ENCODE results near the gene PSMC2.

Gene PSMC2

DNA sequence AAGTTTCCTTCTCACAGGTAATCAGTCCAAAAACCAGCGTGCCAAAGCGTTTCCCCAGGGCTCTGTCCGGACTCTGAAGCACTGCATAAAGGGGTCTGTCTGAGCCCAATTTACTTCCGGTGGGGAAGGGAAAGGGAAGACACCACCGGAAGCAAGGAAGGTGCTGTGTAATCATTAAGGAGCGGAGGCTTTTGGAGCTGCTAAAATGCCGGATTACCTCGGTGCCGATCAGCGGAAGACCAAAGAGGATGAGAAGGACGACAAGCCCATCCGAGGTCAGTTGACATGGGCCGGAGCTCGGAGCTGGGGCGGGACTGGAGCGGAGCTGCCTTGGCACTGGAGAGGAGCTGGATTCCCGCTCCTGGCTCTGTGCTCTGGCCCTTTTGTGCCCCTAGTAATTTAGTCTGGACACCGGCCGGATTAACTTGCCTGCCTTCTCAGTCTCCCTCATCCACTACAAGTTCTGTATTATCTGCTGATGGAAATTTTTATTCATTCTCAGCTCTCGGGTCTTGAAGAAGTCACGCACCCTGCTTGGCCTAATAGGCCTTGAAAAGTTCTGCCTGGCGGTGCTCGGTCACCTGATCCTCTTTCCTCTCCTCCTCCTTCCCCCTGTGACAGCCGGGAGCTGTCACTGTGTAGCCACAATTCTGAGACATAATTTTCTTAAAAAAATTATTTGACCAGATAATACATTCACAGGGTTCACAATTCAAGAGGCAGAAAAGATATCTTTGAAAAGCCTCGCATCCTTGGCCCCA, at the start of gene PSMC2:
TSS of gene PSMC2 (plus strand) at position 137 of the 761 bp plus-strand sequence. CDS start at position 206, 69 bp downstream.
- peak; percentile 48 to 66 (median 64) for DNase-seq (ENCODE audit: low read depth in 3 of 3)

DNA sequence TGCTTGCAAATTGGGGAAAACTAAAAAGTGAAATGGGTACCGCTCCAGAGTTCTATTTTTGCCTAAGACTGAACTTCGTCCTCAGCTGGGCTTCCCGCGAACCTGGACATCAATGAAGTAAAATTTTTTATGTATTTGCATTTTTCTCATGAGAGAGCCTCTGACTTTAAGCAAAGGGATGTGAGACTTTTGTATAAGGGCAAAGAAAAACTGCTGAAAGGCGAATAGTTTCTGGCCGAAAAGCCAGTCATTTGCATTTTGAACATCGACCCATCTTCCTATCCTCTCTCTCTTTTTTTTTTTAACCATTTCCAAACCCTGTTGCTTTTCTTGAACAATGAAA, 49.6 kb upstream of the PSMC2 start:
- no peak for DNase-seq (ENCODE audit: low read depth in 3 of 3)

DNA sequence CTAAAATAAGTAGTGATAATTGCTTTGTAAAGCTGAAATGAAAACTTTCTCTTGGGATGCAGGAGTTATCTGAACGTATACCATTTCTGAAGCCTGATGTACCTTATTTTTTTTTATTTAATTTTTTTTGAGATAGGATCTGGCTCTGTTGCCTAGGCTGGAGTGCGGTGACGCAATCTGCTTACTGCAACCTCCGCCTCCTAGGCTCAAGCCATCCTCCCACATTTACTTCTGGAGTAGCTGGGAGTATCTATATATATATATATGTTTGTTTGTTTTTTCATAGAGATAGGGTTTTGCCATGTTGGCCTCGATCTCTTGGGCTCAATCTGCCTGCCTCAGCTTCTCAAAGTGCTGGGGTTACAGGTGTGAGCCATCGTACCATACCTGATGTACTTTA, 47.8 kb upstream of the PSMC2 start:
- no peak for DNase-seq (ENCODE audit: low read depth in 3 of 3)

DNA sequence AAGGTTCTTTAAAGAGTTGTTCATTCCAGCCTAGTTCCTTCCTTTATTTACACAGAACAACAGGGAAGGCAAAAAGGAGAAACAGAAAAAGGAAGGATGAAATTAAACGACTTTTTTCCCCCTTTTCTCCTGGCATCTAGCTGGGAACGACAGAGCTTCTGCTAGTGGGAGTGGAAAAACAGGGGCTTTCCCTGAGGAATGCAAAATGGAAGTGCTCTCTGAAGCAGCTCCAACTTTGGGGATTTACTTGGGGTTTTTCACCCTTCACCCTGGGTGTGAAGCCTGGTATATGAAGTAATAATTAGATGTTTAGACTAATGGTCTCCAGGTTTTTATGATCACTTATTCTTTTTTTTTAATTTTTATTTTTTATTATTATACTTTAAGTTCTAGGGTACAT, 46.0 kb upstream of the PSMC2 start:
- DNase-seq (ENCODE audit: low read depth in 3 of 3), result no peak

DNA sequence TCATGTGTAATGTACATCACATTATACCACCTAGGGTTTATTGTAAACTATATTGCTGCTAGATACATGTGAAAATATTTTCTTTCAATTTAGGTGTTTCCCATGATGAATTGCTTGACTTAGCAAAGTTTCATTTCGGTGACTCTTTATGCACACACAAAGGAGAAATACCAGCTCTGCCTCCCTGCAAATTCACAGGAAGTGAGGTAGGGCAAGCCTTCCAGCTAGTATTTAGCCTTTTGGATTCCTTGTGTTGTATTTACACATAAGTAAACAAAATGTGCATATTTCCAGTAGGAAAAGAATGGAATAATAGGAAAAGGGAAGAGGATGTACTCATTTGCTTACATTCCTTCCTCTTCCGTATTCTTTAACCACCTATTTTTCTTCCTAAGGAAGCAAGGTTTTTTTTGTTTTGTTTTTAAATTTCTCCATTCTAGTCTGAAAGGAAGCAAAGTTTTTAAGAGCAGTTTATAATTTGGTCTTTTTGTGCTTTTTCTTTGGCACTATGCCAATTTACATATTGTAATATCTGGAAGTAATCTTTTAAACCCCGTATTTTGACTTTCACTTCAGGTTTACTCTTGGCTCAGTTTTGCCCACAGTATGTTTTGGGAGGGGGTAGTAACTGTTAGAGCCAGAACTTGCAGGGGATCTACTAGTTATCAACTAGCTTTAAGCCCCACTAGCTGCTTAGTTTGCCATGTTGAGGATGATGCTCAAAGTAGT, 39.8 kb upstream of the PSMC2 start:
- no peak for DNase-seq (ENCODE audit: low read depth in 3 of 3)

DNA sequence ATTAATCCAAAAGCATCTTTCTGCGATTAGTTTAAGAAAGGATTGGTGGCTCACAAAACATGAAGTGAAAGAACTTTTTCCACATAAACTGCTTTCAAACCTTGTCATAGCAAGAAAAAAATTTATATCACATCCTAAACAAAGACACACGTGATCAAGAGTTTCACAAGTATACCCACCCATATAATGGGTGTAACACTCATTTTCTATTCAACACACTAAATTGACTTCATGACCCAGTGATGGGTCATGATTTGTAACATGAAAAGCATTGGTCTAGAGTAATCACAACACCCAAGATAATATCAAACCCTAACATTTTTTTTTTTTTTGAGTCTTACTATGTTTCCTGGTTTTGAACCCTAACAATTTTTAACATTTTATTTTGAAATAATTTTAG, 32.6 kb upstream of the PSMC2 start:
- no peak for DNase-seq (ENCODE audit: low read depth in 3 of 3)

DNA sequence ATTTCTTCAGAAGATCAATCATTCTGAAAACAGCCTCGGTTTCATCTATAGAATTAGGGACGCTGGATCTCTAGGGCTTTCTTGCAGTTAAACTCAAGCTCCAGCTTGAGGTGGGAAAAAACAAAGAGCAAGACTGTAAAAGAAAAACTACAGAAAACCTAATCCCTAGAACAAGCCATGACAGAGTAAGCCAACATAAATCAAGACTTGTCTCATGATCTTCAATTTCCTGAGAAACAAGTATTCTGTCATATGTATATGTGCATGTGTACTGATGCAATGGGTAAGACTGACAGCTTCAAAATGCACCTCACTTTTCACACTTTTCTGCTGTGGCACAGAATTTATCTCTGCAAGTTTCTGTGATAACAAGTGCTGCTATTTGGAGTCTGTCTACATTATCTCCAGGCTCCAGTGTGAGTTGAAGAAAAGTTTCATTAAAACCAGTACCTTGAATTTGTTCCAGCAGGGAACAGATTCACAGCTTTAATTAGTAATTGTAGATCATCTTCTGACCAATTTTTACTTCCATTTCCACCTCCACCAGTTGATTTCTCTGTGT, 31.0 kb upstream of the PSMC2 start:
- DNase-seq (ENCODE audit: low read depth in 3 of 3), result no peak

DNA sequence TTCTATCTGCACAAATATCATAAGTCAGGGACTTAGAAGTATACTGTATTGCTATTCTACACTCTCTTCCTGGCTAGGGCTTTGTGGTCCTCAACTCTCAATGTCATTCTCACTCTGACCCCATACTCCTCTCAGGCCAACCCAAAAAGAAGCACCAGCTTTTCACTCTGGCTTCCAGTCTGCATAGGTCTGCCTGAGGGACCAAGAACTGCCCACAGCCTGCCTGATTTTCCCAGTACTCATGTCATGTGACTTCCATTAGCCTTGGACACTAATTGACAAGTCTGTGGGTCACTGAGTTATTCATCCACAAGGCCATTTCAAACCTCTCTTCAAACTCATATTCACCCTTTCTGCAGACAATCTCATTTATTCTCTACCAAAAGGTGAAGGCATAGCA, 30.4 kb upstream of the PSMC2 start:
- DNase-seq (ENCODE audit: low read depth in 3 of 3), result no peak

DNA sequence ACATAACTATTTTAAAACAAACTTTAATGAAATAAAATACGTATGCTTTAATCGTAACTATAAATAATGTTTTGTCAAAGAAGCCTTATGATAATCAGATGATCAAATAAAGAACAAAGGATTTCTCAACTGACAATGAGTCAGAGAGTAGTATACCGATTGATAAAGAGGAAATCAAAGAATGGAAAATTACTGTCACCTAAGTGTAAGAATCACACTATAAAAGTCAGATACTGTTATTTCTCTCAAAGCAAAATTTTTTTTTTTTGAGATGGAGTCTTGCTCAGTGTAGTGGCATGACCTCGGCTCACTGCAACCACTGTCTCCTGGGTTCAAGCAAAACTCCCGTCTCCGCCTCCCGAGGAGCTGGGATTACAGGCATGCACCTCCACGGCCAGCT, 21.7 kb upstream of the PSMC2 start:
- DNase-seq (ENCODE audit: low read depth in 3 of 3), result no peak

DNA sequence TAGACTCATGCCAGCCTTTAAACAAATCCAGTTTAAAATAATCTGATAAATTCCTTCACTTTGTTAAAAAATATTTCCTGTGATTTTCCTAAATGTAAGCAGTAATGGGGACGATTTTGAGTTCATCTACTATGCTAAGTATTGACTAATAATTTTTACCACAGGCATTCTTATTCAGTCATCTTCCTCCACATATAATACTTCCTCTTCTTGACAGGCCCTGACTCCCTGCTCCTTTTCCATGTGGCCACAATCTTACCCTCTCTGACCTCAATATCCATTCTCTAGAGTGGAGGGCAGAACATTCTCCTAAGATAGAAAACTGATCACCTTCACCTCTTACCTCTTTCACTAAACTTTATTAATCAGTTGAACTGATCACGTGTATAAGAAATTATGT, 10.7 kb upstream of the PSMC2 start:
- DNase-seq (ENCODE audit: low read depth in 3 of 3), result no peak

DNA sequence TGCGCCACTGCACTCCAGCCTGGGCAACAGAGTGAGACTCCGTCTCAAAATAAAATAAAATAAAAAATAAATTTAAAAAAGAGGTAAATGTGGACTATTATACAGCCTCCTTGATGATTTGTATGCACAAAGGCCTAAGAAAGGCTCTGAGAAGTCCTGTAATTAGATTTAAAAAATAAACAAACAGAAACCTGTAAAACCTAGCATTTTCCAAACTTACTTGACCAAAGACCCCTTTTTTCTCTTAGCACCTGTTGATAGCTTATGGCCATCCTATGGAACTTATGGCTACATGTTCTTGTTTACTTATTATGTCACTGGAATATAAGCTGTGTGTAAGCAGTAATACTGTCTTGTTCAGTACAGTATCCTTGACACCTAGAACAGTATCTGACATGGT, 8.6 kb upstream of the PSMC2 start:
- DNase-seq (ENCODE audit: low read depth in 3 of 3), result no peak

DNA sequence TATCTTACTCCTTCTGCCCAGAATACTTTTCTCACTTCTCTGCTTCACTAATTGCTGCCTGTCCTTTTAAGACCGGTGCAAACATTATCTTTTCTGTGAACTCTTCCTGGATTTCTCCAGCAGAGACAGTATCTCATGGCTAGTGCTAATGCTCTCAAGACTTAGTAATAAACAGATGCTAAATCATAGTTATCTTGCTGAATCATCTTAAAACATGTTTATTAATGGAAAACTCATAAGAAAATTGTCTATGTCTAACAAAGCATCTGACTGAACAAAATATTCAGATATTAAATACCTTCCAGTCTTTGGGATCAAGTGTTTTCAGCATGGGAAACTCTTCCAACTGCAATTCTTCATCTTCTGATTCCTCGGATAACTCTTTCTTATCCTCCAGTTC, 6.0 kb upstream of the PSMC2 start:
- DNase-seq (ENCODE audit: low read depth in 3 of 3), result no peak

DNA sequence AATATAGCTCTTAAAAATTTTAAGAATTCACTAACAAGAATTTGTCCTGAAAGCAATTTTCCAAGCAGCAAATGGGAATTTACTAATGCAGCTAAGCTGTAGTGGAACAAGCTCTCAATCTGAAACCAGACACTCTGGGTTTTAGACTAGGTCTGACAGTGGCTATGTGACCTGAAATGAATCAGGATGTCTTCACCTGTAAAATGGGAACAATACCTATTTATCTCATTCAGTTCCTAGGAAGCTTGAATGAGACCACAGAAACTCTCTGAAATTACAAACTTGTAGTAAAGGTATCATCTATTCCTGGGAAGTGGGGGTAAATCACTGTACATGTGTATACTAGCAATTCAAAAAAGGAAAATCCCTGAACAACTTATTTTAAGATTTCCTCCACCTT, 4.1 kb upstream of the PSMC2 start:
- DNase-seq (ENCODE audit: low read depth in 3 of 3), result no peak

DNA sequence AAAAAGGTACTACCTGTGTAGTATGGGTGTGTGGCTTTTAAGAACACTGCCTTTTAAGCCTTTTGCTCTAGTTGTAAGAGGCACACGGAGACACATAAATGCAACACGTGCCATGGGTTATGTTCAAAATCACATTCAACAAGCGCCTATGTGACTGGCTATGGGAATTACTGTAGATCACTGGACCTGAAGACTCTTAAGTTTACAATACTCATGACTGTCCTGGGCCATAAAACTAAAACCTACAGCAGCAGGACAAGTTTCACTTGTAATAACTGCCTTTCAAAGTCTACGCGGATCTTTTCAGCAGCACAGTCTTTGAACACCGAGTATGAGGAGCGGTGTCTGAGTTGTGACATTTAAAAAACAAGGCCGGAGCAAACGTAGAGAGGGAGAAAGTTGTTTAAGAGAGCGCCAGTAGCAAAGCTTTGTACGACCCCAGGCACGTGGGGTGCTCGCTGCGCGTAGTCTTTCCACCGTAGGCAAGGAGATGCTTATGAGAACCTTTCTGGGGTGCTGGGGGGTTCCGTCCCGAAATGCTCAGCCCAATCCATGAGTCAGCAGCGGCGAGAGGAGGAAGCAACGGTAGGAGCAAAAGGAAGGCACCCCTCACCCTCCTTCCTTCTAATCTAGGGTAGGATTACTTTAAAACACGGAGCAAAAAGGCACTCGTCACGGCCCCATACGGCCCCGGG, 3.5 kb upstream of the PSMC2 start:
- DNase-seq (ENCODE audit: low read depth in 3 of 3), result peak; percentile 9 to 16 (median 15)

DNA sequence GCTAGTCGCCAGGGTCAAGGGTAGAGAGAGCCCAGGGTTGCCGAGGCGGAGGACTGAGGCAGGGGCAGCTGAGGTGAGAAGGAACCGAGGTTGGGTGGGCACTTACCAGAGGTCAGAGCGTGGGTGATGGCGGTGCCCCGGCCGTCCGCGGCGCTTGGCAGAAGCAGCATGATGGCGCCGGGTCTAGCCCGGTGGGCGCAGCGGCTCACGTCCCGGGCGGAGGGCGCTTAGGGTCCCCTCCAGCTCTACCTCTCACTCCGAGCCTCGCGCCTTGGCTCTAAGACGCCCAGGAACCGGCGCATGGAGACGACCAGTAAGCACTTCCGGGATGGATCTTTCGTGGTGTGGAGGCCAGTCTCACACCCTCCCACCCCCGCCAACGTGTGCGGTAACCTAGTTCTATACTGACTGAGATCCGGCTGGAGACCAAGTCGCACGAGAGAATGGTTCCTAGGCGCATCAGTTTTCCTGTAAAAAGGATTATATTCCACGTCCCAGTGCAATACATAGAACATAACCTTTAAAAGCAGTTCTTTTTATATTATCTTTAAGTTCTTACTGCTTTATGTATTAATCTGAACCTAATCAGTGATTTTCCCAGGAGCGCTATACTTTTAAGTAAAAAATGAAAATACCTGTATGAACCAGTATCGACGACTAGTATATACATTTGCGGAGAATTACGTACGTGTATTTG, 2.8 kb upstream of the PSMC2 start, which contains the start of gene DNAJC2:
TSS of gene DNAJC2 (minus strand) at position 315 of the 697 bp plus-strand sequence. CDS start at position 170, 145 bp downstream.
- peak; percentile 64 to 78 (median 75) for DNase-seq (ENCODE audit: low read depth in 3 of 3)

DNA sequence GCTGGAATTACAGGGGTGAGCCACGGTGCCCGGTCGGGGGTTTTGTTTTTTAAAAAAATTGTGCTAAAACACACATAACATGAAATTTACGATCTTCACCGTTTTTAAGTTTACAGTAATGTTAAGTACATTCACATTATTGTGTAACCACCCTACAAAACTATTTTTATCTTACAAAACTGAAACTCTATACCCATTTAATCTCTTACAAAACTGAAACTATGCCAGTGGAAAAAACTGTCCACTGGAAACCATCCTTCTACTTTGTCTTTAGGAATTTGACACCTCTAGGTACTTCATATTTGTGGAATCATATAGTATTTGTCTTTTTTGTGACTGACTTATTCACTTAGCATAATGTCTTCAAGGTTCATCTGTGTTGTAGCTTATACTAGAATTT, 1.0 kb upstream of the PSMC2 start:
- no peak for DNase-seq (ENCODE audit: low read depth in 3 of 3)

DNA sequence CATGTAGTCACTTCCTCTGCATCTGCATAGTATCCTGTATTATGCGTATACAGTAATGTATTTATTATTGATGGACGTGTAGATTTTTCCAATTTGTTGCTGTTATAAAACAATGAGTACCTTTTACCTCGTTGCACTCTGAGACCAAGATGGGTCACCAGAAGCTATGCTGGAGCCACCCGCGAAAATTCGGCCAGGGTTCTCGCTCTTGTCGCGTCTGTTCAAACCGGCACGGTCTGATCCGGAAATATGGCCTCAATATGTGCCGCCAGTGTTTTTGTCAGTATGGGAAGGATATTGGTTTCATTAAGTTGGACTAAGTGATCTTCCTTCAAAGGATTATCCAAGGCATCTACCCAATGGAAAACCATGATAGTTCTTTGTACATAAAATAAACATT, 1.0 kb downstream of the PSMC2 start:
- no peak for DNase-seq (ENCODE audit: low read depth in 3 of 3)

DNA sequence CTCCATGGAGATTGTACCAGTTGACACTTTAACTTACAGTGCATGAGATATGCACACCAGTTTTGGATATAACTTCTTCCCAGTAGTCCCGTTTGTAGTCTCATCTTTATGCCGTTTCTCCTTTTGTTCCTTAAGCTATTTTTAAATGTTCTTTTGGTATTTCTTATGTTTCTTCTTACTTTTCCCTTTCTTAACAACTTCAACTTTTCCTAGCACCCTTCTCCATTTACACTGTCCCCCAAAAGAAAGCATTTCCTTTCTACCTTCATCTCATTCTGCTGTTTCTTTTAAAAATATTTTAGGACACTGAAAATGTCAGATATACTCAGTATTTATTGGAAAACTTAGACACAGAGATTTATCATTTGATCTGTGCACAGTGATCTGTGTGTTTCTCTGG, 1.5 kb downstream of the PSMC2 start:
- no peak for DNase-seq (ENCODE audit: low read depth in 3 of 3)

DNA sequence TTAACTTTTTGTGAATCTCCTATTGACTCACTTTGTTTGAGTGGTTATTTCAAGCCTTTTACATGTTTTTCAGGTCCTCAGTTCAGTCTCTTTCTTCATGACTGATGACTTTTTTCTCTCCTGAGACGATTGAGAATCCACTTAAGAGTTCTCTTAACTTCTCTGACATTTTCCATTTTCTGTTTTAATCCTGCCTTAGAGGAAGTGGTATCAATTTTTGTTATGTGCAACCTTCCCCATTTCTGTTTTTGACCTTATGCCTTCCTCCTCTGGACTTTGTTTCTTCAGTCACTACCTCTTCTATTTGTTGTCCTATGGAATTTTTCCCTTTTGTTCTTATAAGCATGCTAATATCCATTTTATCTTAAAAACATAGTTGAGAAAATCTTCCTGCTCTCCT, 2.4 kb downstream of the PSMC2 start:
- no peak for DNase-seq (ENCODE audit: low read depth in 3 of 3)

DNA sequence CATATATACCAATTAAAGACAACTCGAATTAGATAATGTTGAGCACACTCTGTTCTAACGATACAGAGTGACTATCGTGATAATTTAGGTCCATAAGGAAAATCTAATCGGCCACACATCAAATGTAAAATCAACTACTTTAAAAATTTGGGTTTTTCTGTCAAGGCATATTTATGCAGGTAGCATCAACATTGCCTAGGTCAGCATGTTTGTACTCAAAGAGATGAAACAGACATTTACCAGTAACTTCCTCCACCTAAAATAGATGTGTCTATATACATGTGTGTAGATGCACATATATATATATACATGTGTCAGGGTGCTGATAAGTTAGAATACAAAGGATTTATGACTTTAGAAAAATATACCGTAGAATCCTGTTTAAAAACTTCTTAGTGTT, 22.0 kb downstream of the PSMC2 start:
- no peak for DNase-seq (ENCODE audit: low read depth in 3 of 3)

DNA sequence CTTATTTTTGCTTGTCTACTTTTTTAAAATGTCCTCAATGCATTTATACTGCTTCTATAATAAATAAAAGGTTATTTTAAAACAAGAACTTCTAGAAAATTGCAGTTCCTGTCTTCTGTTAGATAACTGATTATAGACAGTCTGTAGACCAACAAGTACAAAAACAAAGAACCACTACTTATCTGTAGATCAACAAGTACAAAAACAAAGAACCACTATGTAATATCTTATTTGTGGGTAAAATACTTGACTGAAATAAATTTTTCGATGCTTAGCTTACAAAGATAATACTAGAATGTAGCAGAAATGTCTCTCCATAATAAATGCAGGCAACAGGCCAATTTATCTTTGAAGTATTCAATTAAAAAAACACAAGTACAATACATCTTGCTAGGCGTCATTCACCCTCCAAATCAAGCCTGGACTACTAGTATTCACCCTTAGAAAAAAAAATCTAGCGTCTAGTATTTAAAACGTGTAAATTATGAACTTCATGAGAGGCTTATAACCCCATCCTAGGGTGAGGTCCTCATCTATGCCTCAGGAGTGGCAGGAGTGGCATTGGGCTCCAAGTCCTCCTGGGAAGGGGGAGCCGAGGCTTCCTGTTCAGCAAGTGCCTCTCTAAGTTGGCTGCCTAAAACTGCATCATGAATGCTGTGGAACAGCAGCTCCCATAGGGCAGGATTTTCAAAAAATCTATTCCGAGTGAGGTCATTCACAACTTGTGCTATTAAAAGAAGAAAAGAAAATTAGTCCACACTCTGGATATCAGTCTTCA, 26.6 kb downstream of the PSMC2 start:
- no peak for DNase-seq (ENCODE audit: low read depth in 3 of 3)
